Memory B cell (primary cell): Measurements from ENCODE around the gene SMG1.

Experiments used
- ATAC-seq: fragments of 150-1000 bp; cut with Tn5 transposase; 2 replicates; pipeline ENCODE4 v1.10.0; 2021; ENCODE audit warnings: low read depth, mild to moderate bottlenecking, moderate library complexity
- DNase-seq, 2 donors: peaks; one replicate each; pipeline ENCODE4 v3.0.0; 2022; ENCODE audit warnings: low spot score in 2 of 2
- H3K27ac Mint-ChIP-seq: one replicate; pipeline ENCODE4 v1.8.0; 2022; ENCODE audit warnings: mild to moderate bottlenecking, moderate library complexity, mixed read lengths
- H3K27me3 Mint-ChIP-seq: one replicate; pipeline ENCODE4 v1.8.0; 2022; ENCODE audit warnings: mixed read lengths
- H3K36me3 Mint-ChIP-seq: one replicate; pipeline ENCODE4 v1.8.0; 2022; ENCODE audit warnings: mild to moderate bottlenecking, mixed read lengths
- H3K4me1 Mint-ChIP-seq: one replicate; pipeline ENCODE4 v1.8.0; 2022; ENCODE audit warnings: mixed read lengths
- H3K4me3 Mint-ChIP-seq: one replicate; pipeline ENCODE4 v1.8.0; 2022; ENCODE audit warnings: mild to moderate bottlenecking, moderate library complexity, mixed read lengths
- H3K9me3 Mint-ChIP-seq: one replicate; pipeline ENCODE4 v1.8.0; 2022; ENCODE audit warnings: mixed read lengths

Gene SMG1

GRCh38 chr16:18805257-18805773, 120.9 kb downstream of the SMG1 start:
- Mint-ChIP-seq H3K4me1 (peaks cover 7% of the 10 kb centered on the region), H3K36me3 (peaks cover 15% of the 10 kb centered on the region), H3K27ac (peak overlapping the region; percentile 55), H3K27me3 (no peaks in the 10 kb centered on the region), H3K9me3 (no peaks in the 10 kb centered on the region), H3K4me3 (no peak overlapping the region)
- no peak for ATAC-seq
- DNase-seq = no peak

- Mint-ChIP-seq H3K27ac (peak overlapping the region; percentile 55), H3K9me3 (no peaks in the 10 kb centered on the region), H3K36me3 (peaks cover 12% of the 10 kb centered on the region), H3K27me3 (no peaks in the 10 kb centered on the region), H3K4me1 (peaks cover 15% of the 10 kb centered on the region), H3K4me3 (no peak overlapping the region)
- ATAC-seq = no peak
- no peak for DNase-seq
Measured at GRCh38 chr16:18804540-18804939, 121.7 kb downstream of the SMG1 start.

- DNase-seq = no peak
- peaks cover 15% of the 10 kb centered on the region for H3K4me1 Mint-ChIP-seq
- no peaks in the 10 kb centered on the region for H3K9me3 Mint-ChIP-seq
- H3K27me3 Mint-ChIP-seq = no peaks in the 10 kb centered on the region
- ATAC-seq = no peak
- no peak overlapping the region for H3K27ac Mint-ChIP-seq
- no peak overlapping the region for H3K4me3 Mint-ChIP-seq
- peaks cover 5% of the 10 kb centered on the region for H3K36me3 Mint-ChIP-seq
Measured at GRCh38 chr16:18803569-18804462, 122.4 kb downstream of the SMG1 start.

GRCh38 chr16:18802767-18803343, 123.4 kb downstream of the SMG1 start:
- ATAC-seq (no peak), DNase-seq (no peak)
- Mint-ChIP-seq H3K4me1 (peaks cover 15% of the 10 kb centered on the region), H3K4me3 (peak overlapping the region; percentile 81), H3K36me3 (peaks cover 2% of the 10 kb centered on the region), H3K27ac (no peak overlapping the region), H3K27me3 (no peaks in the 10 kb centered on the region), H3K9me3 (no peaks in the 10 kb centered on the region)

- Mint-ChIP-seq H3K27ac (peak within 1 kb of the TSS; percentile 90), H3K9me3 (no peaks in the 10 kb centered on the region), H3K27me3 (no peaks in the 10 kb centered on the region), H3K4me3 (peak within 1 kb of the TSS; percentile 81), H3K36me3 (peaks cover 2% of the 10 kb centered on the region), H3K4me1 (peaks cover 15% of the 10 kb centered on the region)
- ATAC-seq (peak; percentile 89), DNase-seq (peak; percentile 95 to 97)
Measured at GRCh38 chr16:18801145-18801972, 124.8 kb downstream of the SMG1 start, which contains the start of gene ARL6IP1. ARL6IP1 (minus strand) TSS chr16:18801549; CDS start chr16:18801466, 83 bp downstream.

GRCh38 chr16:18800775-18801144, 125.4 kb downstream of the SMG1 start:
- DNase-seq (no peak), ATAC-seq (no peak)
- Mint-ChIP-seq H3K27ac (peak overlapping the region; percentile 90), H3K9me3 (no peaks in the 10 kb centered on the region), H3K27me3 (no peaks in the 10 kb centered on the region), H3K36me3 (peaks cover 4% of the 10 kb centered on the region), H3K4me1 (peaks cover 15% of the 10 kb centered on the region), H3K4me3 (peak overlapping the region; percentile 81)

- peaks cover 4% of the 10 kb centered on the region for H3K36me3 Mint-ChIP-seq
- H3K27ac Mint-ChIP-seq = peak overlapping the region; percentile 90
- no peaks in the 10 kb centered on the region for H3K9me3 Mint-ChIP-seq
- no peaks in the 10 kb centered on the region for H3K27me3 Mint-ChIP-seq
- H3K4me3 Mint-ChIP-seq = peak overlapping the region; percentile 81
- H3K4me1 Mint-ChIP-seq = peaks cover 15% of the 10 kb centered on the region
- no peak for DNase-seq
- no peak for ATAC-seq
Measured at GRCh38 chr16:18800293-18800692, 125.9 kb downstream of the SMG1 start.

- H3K9me3 Mint-ChIP-seq = no peaks in the 10 kb centered on the region
- DNase-seq = no peak
- H3K27me3 Mint-ChIP-seq = no peaks in the 10 kb centered on the region
- peaks cover 15% of the 10 kb centered on the region for H3K4me1 Mint-ChIP-seq
- no peak overlapping the region for H3K27ac Mint-ChIP-seq
- peak overlapping the region; percentile 81 for H3K4me3 Mint-ChIP-seq
- peaks cover 6% of the 10 kb centered on the region for H3K36me3 Mint-ChIP-seq
- no peak for ATAC-seq
Measured at GRCh38 chr16:18799500-18799899, 126.7 kb downstream of the SMG1 start.

- no peak for ATAC-seq
- H3K27me3 Mint-ChIP-seq = no peaks in the 10 kb centered on the region
- H3K27ac Mint-ChIP-seq = no peak overlapping the region
- H3K4me3 Mint-ChIP-seq = no peak overlapping the region
- no peak for DNase-seq
- no peaks in the 10 kb centered on the region for H3K9me3 Mint-ChIP-seq
- peaks cover 14% of the 10 kb centered on the region for H3K36me3 Mint-ChIP-seq
- H3K4me1 Mint-ChIP-seq = peaks cover 13% of the 10 kb centered on the region
Measured at GRCh38 chr16:18797746-18798145, 128.5 kb downstream of the SMG1 start.

- no peak for DNase-seq
- no peak overlapping the region for H3K27ac Mint-ChIP-seq
- no peak overlapping the region for H3K4me3 Mint-ChIP-seq
- no peaks in the 10 kb centered on the region for H3K9me3 Mint-ChIP-seq
- H3K36me3 Mint-ChIP-seq = peaks cover 16% of the 10 kb centered on the region
- no peaks in the 10 kb centered on the region for H3K27me3 Mint-ChIP-seq
- H3K4me1 Mint-ChIP-seq = peaks cover 13% of the 10 kb centered on the region
- no peak for ATAC-seq
Measured at GRCh38 chr16:18796377-18796776, 129.8 kb downstream of the SMG1 start.

- no peak overlapping the region for H3K4me3 Mint-ChIP-seq
- ATAC-seq (no peak), DNase-seq (no peak)
- H3K9me3 Mint-ChIP-seq = no peaks in the 10 kb centered on the region
- H3K4me1 Mint-ChIP-seq = peaks cover 19% of the 10 kb centered on the region
- no peak overlapping the region for H3K27ac Mint-ChIP-seq
- no peaks in the 10 kb centered on the region for H3K27me3 Mint-ChIP-seq
- H3K36me3 Mint-ChIP-seq = peaks cover 29% of the 10 kb centered on the region
Measured at GRCh38 chr16:18792836-18793433, 133.3 kb downstream of the SMG1 start.

GRCh38 chr16:18789850-18790706, 136.1 kb downstream of the SMG1 start, which contains the start of gene RPS15A:
RPS15A (minus strand) TSS chr16:18790334; CDS start chr16:18789113, 1,221 bp downstream.
- Mint-ChIP-seq H3K4me1 (peaks cover 38% of the 10 kb centered on the region), H3K36me3 (peaks cover 44% of the 10 kb centered on the region)
- peak; percentile 86 to 89 for DNase-seq

GRCh38 chr16:18789515-18789849, 136.7 kb downstream of the SMG1 start:
- ATAC-seq (no peak), DNase-seq (no peak)
- H3K36me3 Mint-ChIP-seq = peaks cover 46% of the 10 kb centered on the region
- H3K4me3 Mint-ChIP-seq = peak overlapping the region; percentile 97
- H3K27ac Mint-ChIP-seq = peak overlapping the region; percentile 95
- H3K27me3 Mint-ChIP-seq = no peaks in the 10 kb centered on the region
- no peaks in the 10 kb centered on the region for H3K9me3 Mint-ChIP-seq
- peaks cover 42% of the 10 kb centered on the region for H3K4me1 Mint-ChIP-seq

More at GRCh38 chr16:18789850-18790706, 136.1 kb downstream of the SMG1 start, which contains the start of gene RPS15A:
- ATAC-seq = peak; percentile 95
- Mint-ChIP-seq H3K9me3 (no peaks in the 10 kb centered on the region), H3K27ac (peak within 1 kb of the TSS; percentile 95), H3K4me3 (peak within 1 kb of the TSS; percentile 97), H3K27me3 (no peaks in the 10 kb centered on the region)
